ENCODE results near the gene TMEM26.
A peak's percentile ranks its signal among the peaks of the same experiment; 100 is the strongest.

The TMEM26 gene

DNA sequence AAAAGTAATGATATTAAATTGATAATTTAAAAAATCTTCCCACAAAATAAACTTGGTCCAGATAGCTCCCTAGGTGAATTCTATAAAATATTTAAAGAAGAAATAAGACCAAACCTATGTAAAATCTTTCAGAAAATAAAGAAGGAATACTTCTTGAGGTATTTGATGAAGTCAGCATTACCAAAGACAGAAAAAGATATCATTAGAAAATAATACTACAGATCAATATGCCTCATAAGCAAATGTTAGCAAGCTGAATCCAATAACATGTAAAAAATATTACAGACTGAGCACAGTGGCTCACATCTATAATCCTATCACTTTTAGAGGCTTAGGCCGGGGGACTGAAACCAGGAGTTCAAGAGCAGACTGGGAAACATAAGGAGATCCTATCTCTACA is 30.0 kb downstream of the TMEM26 start:
- DNase-seq (ENCODE audit: low read depth), result no peak

DNA sequence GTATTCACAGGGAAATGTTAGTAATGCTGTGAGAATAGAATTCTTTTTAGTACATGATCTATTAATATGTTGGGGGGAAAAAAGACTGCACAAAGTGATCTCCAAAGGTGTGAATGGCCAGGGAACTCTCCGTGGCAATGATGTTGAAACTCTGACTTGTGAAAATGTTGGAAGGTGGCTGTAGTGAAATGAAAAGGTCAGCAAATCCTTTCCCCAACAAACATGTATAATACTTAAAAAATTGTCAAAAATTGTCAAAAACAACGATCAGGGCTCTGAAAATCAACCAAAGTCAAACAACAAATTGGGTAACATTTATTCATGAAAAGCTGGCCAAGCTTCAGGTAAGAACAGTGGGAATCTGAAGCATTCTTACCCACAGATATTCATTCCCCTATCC is 35.5 kb downstream of the TMEM26 start:
- TF ChIP-seq, protein P1, sequence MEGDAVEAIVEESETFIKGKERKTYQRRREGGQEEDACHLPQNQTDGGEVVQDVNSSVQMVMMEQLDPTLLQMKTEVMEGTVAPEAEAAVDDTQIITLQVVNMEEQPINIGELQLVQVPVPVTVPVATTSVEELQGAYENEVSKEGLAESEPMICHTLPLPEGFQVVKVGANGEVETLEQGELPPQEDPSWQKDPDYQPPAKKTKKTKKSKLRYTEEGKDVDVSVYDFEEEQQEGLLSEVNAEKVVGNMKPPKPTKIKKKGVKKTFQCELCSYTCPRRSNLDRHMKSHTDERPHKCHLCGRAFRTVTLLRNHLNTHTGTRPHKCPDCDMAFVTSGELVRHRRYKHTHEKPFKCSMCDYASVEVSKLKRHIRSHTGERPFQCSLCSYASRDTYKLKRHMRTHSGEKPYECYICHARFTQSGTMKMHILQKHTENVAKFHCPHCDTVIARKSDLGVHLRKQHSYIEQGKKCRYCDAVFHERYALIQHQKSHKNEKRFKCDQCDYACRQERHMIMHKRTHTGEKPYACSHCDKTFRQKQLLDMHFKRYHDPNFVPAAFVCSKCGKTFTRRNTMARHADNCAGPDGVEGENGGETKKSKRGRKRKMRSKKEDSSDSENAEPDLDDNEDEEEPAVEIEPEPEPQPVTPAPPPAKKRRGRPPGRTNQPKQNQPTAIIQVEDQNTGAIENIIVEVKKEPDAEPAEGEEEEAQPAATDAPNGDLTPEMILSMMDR (conservative IDR thresholded peaks at IDR 0.05; ENCODE audit: control insufficient read depth, insufficient read depth, low read depth, low read length), result no peak
- no peak for DNase-seq (ENCODE audit: low read depth)
- no peak overlapping the region for H3K4me3 ChIP-seq (ENCODE audit: control insufficient read depth, low read depth, low read length)

More for the DNA sequence above, 30.0 kb downstream of the TMEM26 start:
- TF ChIP-seq, protein P1 (conservative IDR thresholded peaks at IDR 0.05; ENCODE audit: control insufficient read depth, insufficient read depth, low read depth, low read length), result no peak
- no peak overlapping the region for H3K4me3 ChIP-seq (ENCODE audit: control insufficient read depth, low read depth, low read length)

DNA sequence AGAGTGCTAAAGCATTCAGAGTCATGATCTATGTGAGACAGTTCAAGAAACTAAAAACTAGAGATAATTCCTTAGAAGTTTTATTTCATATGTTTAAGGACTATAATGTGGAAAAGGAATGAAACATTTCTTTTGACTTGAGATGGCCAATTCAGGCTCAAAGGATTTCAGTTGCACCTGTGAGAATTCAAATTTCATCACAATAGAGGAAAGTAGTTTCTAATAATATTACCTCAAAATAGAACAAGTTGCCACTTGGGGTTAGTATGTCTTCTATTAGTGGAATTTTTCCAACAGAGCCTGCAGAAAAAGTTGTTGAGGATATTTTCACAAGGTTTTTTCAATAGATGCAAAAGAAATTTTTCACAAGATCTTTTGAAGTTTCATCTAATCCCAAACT is 37.4 kb downstream of the TMEM26 start:
- DNase-seq (ENCODE audit: low read depth), result no peak
- TF ChIP-seq, protein P1 (conservative IDR thresholded peaks at IDR 0.05; ENCODE audit: control insufficient read depth, insufficient read depth, low read depth, low read length), result no peak
- H3K4me3 ChIP-seq (ENCODE audit: control insufficient read depth, low read depth, low read length), result no peak overlapping the region

DNA sequence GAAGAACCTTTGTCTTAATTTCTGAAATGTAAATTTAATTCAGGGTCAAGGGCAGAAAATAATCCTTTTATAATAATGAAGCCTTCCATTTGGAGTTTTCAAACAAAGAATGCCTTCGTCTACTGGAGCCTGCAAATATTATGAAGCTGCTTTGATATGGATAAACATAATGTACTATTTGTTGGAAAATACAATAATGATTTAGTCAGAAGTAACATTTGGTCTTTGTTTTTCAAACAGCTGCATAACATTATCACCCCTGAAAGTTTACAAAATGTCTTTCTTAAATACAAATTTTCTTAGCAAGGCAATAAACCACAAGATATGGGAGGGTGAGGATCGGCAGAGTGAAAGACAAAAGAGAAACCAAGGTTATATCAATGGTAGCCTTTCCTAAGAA is 41.5 kb downstream of the TMEM26 start:
- no peak for DNase-seq (ENCODE audit: low read depth)
- TF ChIP-seq, protein P1 (conservative IDR thresholded peaks at IDR 0.05; ENCODE audit: control insufficient read depth, insufficient read depth, low read depth, low read length), result no peak
- H3K4me3 ChIP-seq (ENCODE audit: control insufficient read depth, low read depth, low read length), result no peak overlapping the region

DNA sequence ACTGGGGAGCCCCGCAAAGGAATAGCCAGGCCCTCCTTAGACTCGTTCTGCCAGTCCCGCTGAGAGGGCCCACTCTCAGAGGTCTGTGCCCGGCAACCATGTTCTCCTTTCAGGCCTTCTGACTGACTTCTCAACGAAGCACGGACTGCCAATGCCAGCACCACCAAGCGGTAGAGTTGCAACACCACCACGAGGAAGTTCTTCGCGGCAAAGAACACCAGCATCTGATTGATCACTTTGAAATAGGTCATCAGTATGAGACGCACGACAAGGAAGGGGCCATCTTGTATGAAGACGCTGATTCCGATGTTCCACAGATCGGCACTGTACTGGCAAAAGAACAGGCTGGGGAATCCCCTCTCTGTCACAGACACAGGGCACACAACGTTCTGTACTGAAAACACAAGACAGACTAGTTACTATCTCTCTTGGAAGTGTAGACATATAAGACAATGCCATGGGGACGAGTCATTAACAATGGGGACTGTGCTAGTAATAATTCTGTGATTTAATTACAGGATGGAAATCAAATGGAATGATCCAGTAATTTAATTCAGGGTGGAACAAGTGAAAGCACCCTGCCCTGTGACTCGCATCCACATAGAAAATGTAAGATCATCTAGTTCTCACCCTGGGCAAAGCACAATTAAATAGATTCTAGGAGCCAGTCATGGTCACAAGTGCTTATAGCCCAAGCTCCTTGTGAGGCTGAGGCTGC is 42.7 kb downstream of the TMEM26 start:
- DNase-seq (ENCODE audit: low read depth), result peak; percentile 4
- TF ChIP-seq, protein P1 (conservative IDR thresholded peaks at IDR 0.05; ENCODE audit: control insufficient read depth, insufficient read depth, low read depth, low read length), result no peak
- no peak overlapping the region for H3K4me3 ChIP-seq (ENCODE audit: control insufficient read depth, low read depth, low read length)

DNA sequence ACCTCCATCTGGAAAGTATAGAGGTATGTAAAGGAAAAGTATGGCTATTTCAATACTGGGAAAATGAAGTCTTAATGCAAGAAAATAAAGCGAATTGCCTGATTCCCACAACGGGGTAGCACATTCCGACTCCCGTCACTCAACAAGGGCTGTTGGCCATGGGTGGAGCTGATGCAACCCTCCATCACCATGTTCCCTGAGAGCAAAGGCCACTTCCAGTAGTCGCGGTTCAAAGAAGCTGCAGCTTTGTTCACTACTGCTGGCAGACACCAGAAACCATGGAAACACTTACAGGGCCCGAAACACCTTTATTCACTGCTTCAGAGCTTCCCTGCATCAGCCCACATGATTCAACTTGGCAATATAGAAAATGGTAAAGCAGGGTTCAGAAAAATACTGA is 44.0 kb downstream of the TMEM26 start:
- TF ChIP-seq, protein P1 (conservative IDR thresholded peaks at IDR 0.05; ENCODE audit: control insufficient read depth, insufficient read depth, low read depth, low read length), result no peak
- DNase-seq (ENCODE audit: low read depth), result no peak
- no peak overlapping the region for H3K4me3 ChIP-seq (ENCODE audit: control insufficient read depth, low read depth, low read length)

Measured in fibroblast of mammary gland (primary cell).